ENCODE data around the gene WDR59. TPM values are rescaled to one million over a fixed set of nuclear protein-coding genes. Genes with fewer than 3 reads are reported as not detected.

Gene WDR59
- total RNA-seq, 2 experiments from 2014 or later, result 26.3 to 80.3 TPM

- Histone ChIP-seq H3K79me2 (ENCODE audit: insufficient read depth, low read depth, low read length) (no peaks in the 10 kb centered on the region), H2AFZ (ENCODE audit: low read length) (no peak overlapping the region), H3K4me3 (ENCODE audit: low read depth, low read length, poor library complexity, severe bottlenecking) (no peak overlapping the region), H3K9me3 (ENCODE audit: low read length) (no peaks in the 10 kb centered on the region), H3K4me2 (ENCODE audit: low read length) (no peak overlapping the region), H3K4me1 (ENCODE audit: insufficient read depth, low read length, poor library complexity, severe bottlenecking) (peaks cover 23% of the 10 kb centered on the region), H3K9me2 (ENCODE audit: insufficient read depth, low read length) (no peaks in the 10 kb centered on the region), H3K27ac (ENCODE audit: low read depth, low read length, poor library complexity, severe bottlenecking) (no peak overlapping the region), H4K20me1 (ENCODE audit: insufficient read depth, low read length) (0 out of 2 replicates have a peak, but pooled peaks cover 6% of the 10 kb centered on the region), H3K36me3 (ENCODE audit: insufficient read depth, low read length) (no peaks in the 10 kb centered on the region)
- POLR2A ChIA-PET, result interaction anchor here (0.5 to 3.5 kb wide), 3 partner anchors 10 to 117 kb away, joined by 3 to 19 read pairs (median 6); partner anchors contain the start of gene WDR59
- DNase-seq (ENCODE audit: low spot score), result no peak
- TF ChIP-seq EZH2phosphoT487 (IDR thresholded peaks at IDR 0.05; ENCODE audit: borderline replicate concordance, low read depth, low read length) (no peak), CTCF (conservative IDR thresholded peaks at IDR 0.05; ENCODE audit: low read length) (no peak)
- intact Hi-C loops (cut with micrococcal nuclease; ENCODE audit: unreplicated experiment), result no loop called here
- CTCF ChIA-PET (ENCODE audit: unreplicated experiment), result interaction anchor here (1.3 kb wide), 1 partner anchor 115 kb away, joined by 3 read pairs; no protein-coding TSS in a partner anchor
- no TSS peak for BruUV-seq (replicated peaks)
These were observed 11.1 kb upstream of the WDR59 start for GRCh38 chr16:74995986-74996385.

DNA sequence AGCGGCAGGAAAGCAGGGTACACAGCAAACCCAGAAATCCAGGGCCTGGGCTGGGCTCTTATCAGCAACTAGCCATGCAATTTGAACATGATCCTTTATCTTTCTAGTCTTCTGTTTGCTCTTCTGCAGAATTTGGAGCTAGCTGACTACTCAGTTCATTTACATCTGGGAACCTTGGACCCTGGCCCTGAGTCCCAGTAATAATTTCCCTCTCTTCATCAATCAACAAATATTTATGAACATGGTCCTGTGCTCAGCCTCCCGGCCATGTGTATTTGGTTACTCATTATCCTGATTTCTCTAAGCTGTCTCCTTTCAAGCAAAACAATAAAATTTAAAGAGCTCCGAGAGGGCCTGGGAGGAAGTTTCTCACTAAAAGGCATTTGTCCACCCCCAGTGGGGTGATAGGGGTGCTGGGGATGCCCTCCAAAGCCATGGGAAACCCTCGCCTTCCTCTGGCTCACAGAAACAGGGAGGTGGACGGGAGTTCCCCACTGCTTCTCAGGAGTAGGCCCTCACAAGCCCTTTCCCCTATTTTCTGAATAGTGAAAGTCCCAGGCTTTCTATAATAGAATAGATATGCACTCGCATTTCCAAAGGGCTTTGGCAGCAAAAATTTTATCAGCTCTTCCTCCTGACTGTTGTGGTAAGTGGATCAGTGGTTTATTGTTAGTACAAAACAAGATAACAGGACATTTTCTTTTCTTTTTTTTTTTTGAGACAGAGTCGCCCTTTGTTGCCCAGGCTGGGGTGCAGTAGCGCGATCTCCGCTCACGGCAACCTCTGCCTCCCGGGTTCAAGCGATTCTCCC lies 6.9 kb upstream of the WDR59 start:
- no peak overlapping the region for H3K27ac ChIP-seq (ENCODE audit: low read depth, low read length, poor library complexity, severe bottlenecking)
- TF ChIP-seq EZH2phosphoT487 (IDR thresholded peaks at IDR 0.05; ENCODE audit: borderline replicate concordance, low read depth, low read length), result no peak
- TF ChIP-seq CTCF (conservative IDR thresholded peaks at IDR 0.05; ENCODE audit: low read length), result no peak
- intact Hi-C loops (cut with micrococcal nuclease; ENCODE audit: unreplicated experiment), result no loop called here
- no peak overlapping the region for H2AFZ ChIP-seq (ENCODE audit: low read length)
- H3K36me3 ChIP-seq (ENCODE audit: insufficient read depth, low read length), result no peaks in the 10 kb centered on the region
- H3K4me1 ChIP-seq (ENCODE audit: insufficient read depth, low read length, poor library complexity, severe bottlenecking), result no peaks in the 10 kb centered on the region
- DNase-seq (ENCODE audit: low spot score), result no peak
- POLR2A ChIA-PET, result no interaction called here
- H3K4me2 ChIP-seq (ENCODE audit: low read length), result no peak overlapping the region
- no peaks in the 10 kb centered on the region for H3K79me2 ChIP-seq (ENCODE audit: insufficient read depth, low read depth, low read length)
- no TSS peak for BruUV-seq (replicated peaks)
- no peaks in the 10 kb centered on the region for H3K9me3 ChIP-seq (ENCODE audit: low read length)
- no peak overlapping the region for H3K4me3 ChIP-seq (ENCODE audit: low read depth, low read length, poor library complexity, severe bottlenecking)
- CTCF ChIA-PET (ENCODE audit: unreplicated experiment), result no interaction called here
- no peaks in the 10 kb centered on the region for H3K9me2 ChIP-seq (ENCODE audit: insufficient read depth, low read length)
- no peaks in the 10 kb centered on the region for H4K20me1 ChIP-seq (ENCODE audit: insufficient read depth, low read length)

GRCh38 chr16:74991268-74991592 lies 6.3 kb upstream of the WDR59 start:
- Histone ChIP-seq H3K27ac (ENCODE audit: low read depth, low read length, poor library complexity, severe bottlenecking) (no peak overlapping the region), H2AFZ (ENCODE audit: low read length) (no peak overlapping the region), H3K36me3 (ENCODE audit: insufficient read depth, low read length) (no peaks in the 10 kb centered on the region), H4K20me1 (ENCODE audit: insufficient read depth, low read length) (no peaks in the 10 kb centered on the region), H3K4me1 (ENCODE audit: insufficient read depth, low read length, poor library complexity, severe bottlenecking) (no peaks in the 10 kb centered on the region), H3K79me2 (ENCODE audit: insufficient read depth, low read depth, low read length) (no peaks in the 10 kb centered on the region), H3K9me3 (ENCODE audit: low read length) (no peaks in the 10 kb centered on the region), H3K4me2 (ENCODE audit: low read length) (no peak overlapping the region), H3K4me3 (ENCODE audit: low read depth, low read length, poor library complexity, severe bottlenecking) (no peak overlapping the region), H3K9me2 (ENCODE audit: insufficient read depth, low read length) (no peaks in the 10 kb centered on the region)
- no peak for DNase-seq (ENCODE audit: low spot score)
- BruUV-seq (replicated peaks), result no TSS peak
- CTCF ChIA-PET (ENCODE audit: unreplicated experiment), result no interaction called here
- POLR2A ChIA-PET, result no interaction called here
- intact Hi-C loops (cut with micrococcal nuclease; ENCODE audit: unreplicated experiment), result no loop called here
- TF ChIP-seq CTCF (conservative IDR thresholded peaks at IDR 0.05; ENCODE audit: low read length), result no peak
- TF ChIP-seq EZH2phosphoT487 (IDR thresholded peaks at IDR 0.05; ENCODE audit: borderline replicate concordance, low read depth, low read length), result no peak
